ENCODE results near the gene ZBED1. TPM values are rescaled to one million over a fixed set of nuclear protein-coding genes. Genes with fewer than 3 reads are reported as not detected.

Gene ZBED1
- total and polyA plus RNA-seq, 9 of the 15 experiments (the other 6 are each of a cell fraction or from before 2014, with no cell fraction given), result 0.61 to 27.6 (median 13.9) TPM

GRCh38 chrX:2464677-2465166 lies 36.1 kb downstream of the ZBED1 start (continued):
- no peak for TF ChIP-seq ARID3B (CRISPR knock-in tag; IDR thresholded peaks at IDR 0.05; ENCODE audit: borderline replicate concordance)
- TF ChIP-seq NCOA6 (IDR thresholded peaks at IDR 0.05), result peak; percentile 80
- TF ChIP-seq ZNF280A (IDR thresholded peaks at IDR 0.05; ENCODE audit: low read depth, partially characterized antibody), result no peak
- peak in 1 of 2 experiments; percentile 100 for TF ChIP-seq NCOA2 (IDR thresholded peaks at IDR 0.05; ENCODE audit: partially characterized antibody in 2 of 2)
- TF ChIP-seq DLX4 (CRISPR knock-in tag; IDR thresholded peaks at IDR 0.05), result no peak
- TF ChIP-seq ZNF431 (CRISPR knock-in tag; IDR thresholded peaks at IDR 0.05), result no peak
- no peak for TF ChIP-seq ZBTB34 (CRISPR knock-in tag; IDR thresholded peaks at IDR 0.05)
- TF ChIP-seq MAX (CRISPR knock-in tag; IDR thresholded peaks at IDR 0.05), result peak; percentile 79
- TF ChIP-seq ZMIZ1 (IDR thresholded peaks at IDR 0.05; ENCODE audit: low read depth in 2 of 2, low read length in 2 of 2), result no peak
- TF ChIP-seq THAP12 (CRISPR knock-in tag; IDR thresholded peaks at IDR 0.05), result no peak
- TF ChIP-seq NFRKB (IDR thresholded peaks at IDR 0.05; ENCODE audit: low read depth), result 0 out of 2 replicates have a peak, but pooled peaks have one; percentile 32
- TF ChIP-seq FOXJ3 (CRISPR knock-in tag; IDR thresholded peaks at IDR 0.05), result no peak
- TF ChIP-seq DDX20 (tag; IDR thresholded peaks at IDR 0.05; ENCODE audit: low read depth), result no peak
- TF ChIP-seq BCOR (IDR thresholded peaks at IDR 0.05), result peak; percentile 56
- TF ChIP-seq FOSL1 (tag; conservative IDR thresholded peaks at IDR 0.05), result no peak
- no peak; the same call in 1 of the 2 replicates for TF ChIP-seq FOXJ2 (tag; IDR thresholded peaks at IDR 0.05)
